ENCODE data around the gene SIGLEC5. TPM values are rescaled to one million over a fixed set of nuclear protein-coding genes. Genes with fewer than 3 reads are reported as not detected.
"Not testable (repeated sequence)": the region's sequence is repeated elsewhere in the genome, so short reads cannot be mapped to it uniquely, and the experiment has no call there.

SIGLEC5 gene
- total RNA-seq, 1 donor from 2014 or later: 0.49 TPM

GRCh38 chr19:51651216-51651846 is 21.1 kb upstream of the SIGLEC5 start:
- Histone ChIP-seq H3K4me3 (no peak overlapping the region), H3K27me3 (no peaks in the 10 kb centered on the region), H3K36me3 (no peaks in the 10 kb centered on the region), H3K4me1 (no peaks in the 10 kb centered on the region), H3K9me3 (no peaks in the 10 kb centered on the region), H3K27ac (no peak overlapping the region)
- DNase-seq (ENCODE audit: extremely low spot score in 2 of 2): no peak
- intact Hi-C loops (cut with DNase I): no loop called here
- TF ChIP-seq POLR2AphosphoS5 (IDR thresholded peaks at IDR 0.05; ENCODE audit: insufficient read depth in 1 of 2, low read depth in 1 of 2) (no peak), POLR2A (IDR thresholded peaks at IDR 0.05) (no peak), CTCF (IDR thresholded peaks at IDR 0.05) (no peak)

GRCh38 chr19:51647318-51647717 is 17.1 kb upstream of the SIGLEC5 start:
- no peaks in the 10 kb centered on the region for H3K36me3 ChIP-seq
- H3K9me3 ChIP-seq: no peaks in the 10 kb centered on the region
- H3K27ac ChIP-seq: no peak overlapping the region
- no peaks in the 10 kb centered on the region for H3K27me3 ChIP-seq
- no peak overlapping the region for H3K4me3 ChIP-seq
- intact Hi-C loops (cut with DNase I): no loop called here
- TF ChIP-seq POLR2A (IDR thresholded peaks at IDR 0.05): no peak
- no peak for TF ChIP-seq POLR2AphosphoS5 (IDR thresholded peaks at IDR 0.05; ENCODE audit: insufficient read depth in 1 of 2, low read depth in 1 of 2)
- no peak for TF ChIP-seq CTCF (IDR thresholded peaks at IDR 0.05)
- no peak for DNase-seq (ENCODE audit: extremely low spot score in 2 of 2)
- H3K4me1 ChIP-seq: no peaks in the 10 kb centered on the region

- H3K4me1 ChIP-seq; H3K9me3 ChIP-seq; H3K27me3 ChIP-seq; intact Hi-C loops (cut with DNase I); H3K4me3 ChIP-seq; H3K27ac ChIP-seq; DNase-seq (ENCODE audit: extremely low spot score in 2 of 2); H3K36me3 ChIP-seq: not testable (repeated sequence)
Measured at GRCh38 chr19:51646730-51647129, 16.5 kb upstream of the SIGLEC5 start, which contains the start of gene SIGLEC14. SIGLEC14 (minus strand) TSS chr19:51646825; CDS start chr19:51646759, 66 bp downstream.

- intact Hi-C loops (cut with DNase I): no loop called here
- Histone ChIP-seq H3K36me3 (no peaks in the 10 kb centered on the region), H3K4me3 (no peak overlapping the region), H3K9me3 (no peaks in the 10 kb centered on the region), H3K4me1 (no peaks in the 10 kb centered on the region), H3K27ac (no peak overlapping the region), H3K27me3 (no peaks in the 10 kb centered on the region)
- TF ChIP-seq POLR2A (IDR thresholded peaks at IDR 0.05): no peak
- DNase-seq (ENCODE audit: extremely low spot score in 2 of 2): no peak
Measured at GRCh38 chr19:51644636-51645271, 14.6 kb upstream of the SIGLEC5 start.

GRCh38 chr19:51641648-51642047 is 11.4 kb upstream of the SIGLEC5 start:
- H3K27me3 ChIP-seq: no peaks in the 10 kb centered on the region
- TF ChIP-seq CTCF (IDR thresholded peaks at IDR 0.05): no peak
- TF ChIP-seq POLR2A (IDR thresholded peaks at IDR 0.05): no peak
- no peak for TF ChIP-seq POLR2AphosphoS5 (IDR thresholded peaks at IDR 0.05; ENCODE audit: insufficient read depth in 1 of 2, low read depth in 1 of 2)
- intact Hi-C loops (cut with DNase I): no loop called here
- no peak for DNase-seq (ENCODE audit: extremely low spot score in 2 of 2)
- H3K36me3 ChIP-seq: no peaks in the 10 kb centered on the region
- no peak overlapping the region for H3K27ac ChIP-seq
- no peak overlapping the region for H3K4me3 ChIP-seq
- H3K4me1 ChIP-seq: no peaks in the 10 kb centered on the region
- no peaks in the 10 kb centered on the region for H3K9me3 ChIP-seq

- Histone ChIP-seq H3K27ac (no peak overlapping the region), H3K4me3 (no peak overlapping the region), H3K9me3 (no peaks in the 10 kb centered on the region), H3K4me1 (no peaks in the 10 kb centered on the region), H3K27me3 (no peaks in the 10 kb centered on the region), H3K36me3 (no peaks in the 10 kb centered on the region)
- no peak for DNase-seq (ENCODE audit: extremely low spot score in 2 of 2)
- TF ChIP-seq POLR2A (IDR thresholded peaks at IDR 0.05) (no peak), CTCF (IDR thresholded peaks at IDR 0.05) (no peak)
- intact Hi-C loops (cut with DNase I): no loop called here
Measured at GRCh38 chr19:51640386-51640785, 10.2 kb upstream of the SIGLEC5 start.
